PC-3 (cell line): ENCODE results near the gene HP1BP3. TPM values are rescaled to one million over a fixed set of nuclear protein-coding genes. Genes with fewer than 3 reads are reported as not detected.

Experiments
- ATAC-seq: fragments of 200-7000 bp; cut with Tn5 transposase; 2 replicates; pipeline ENCODE4 v1.9.1; 2020; ENCODE audit warnings: mild to moderate bottlenecking, moderate library complexity
- BruUV-seq: library from RNA; stranded (reverse); fragments of 400-500 nt; replicated peaks from 2 replicates; lab custom pipeline; 2021; lab: Mats Ljungman, UMichigan
- CTCF ChIA-PET: fragments of 300-600 bp; sonication (Branson Sonifier 250); formaldehyde crosslinking; loops from one replicate; lab custom pipeline; 2022; ENCODE audit warnings: antibody characterized with exemption; lab: Charles Lee
- POLR2A ChIA-PET: fragments of 300-600 bp; sonication (Branson Sonifier 250); formaldehyde crosslinking; loops from one replicate; lab custom pipeline; 2022; ENCODE audit warnings: antibody characterized with exemption; ENCODE audit not compliant: unreplicated experiment; lab: Charles Lee
- DNase-seq: peaks from one replicate; pipeline ENCODE4 v3.0.0-alpha.2; 2015
- H2AFZ ChIP-seq: fragments of 300-600 bp; sonication (generic); 2 replicates; pipeline ENCODE4 v1.6.0; 2016; ENCODE audit warnings: antibody characterized with exemption, low read length
- H3F3A ChIP-seq: fragments of 300-600 bp; sonication (generic); one replicate; pipeline ENCODE4 v1.6.0; 2017; ENCODE audit warnings: antibody characterized with exemption, low read length, control low read depth, mild to moderate bottlenecking; ENCODE audit not compliant: unreplicated experiment
- H3K27ac ChIP-seq: fragments of 300-600 bp; sonication (generic); 2 replicates; pipeline ENCODE4 v1.5.1; 2016; ENCODE audit warnings: mild to moderate bottlenecking, low read length
- H3K27me3 ChIP-seq: fragments of 300-600 bp; sonication (generic); 2 replicates; pipeline ENCODE4 v1.6.1; 2016; ENCODE audit warnings: low read length, mixed read lengths
- H3K36me3 ChIP-seq: fragments of 300-600 bp; sonication (generic); 2 replicates; pipeline ENCODE4 v1.6.1; 2016; ENCODE audit warnings: low read depth, mixed run types, low read length, mixed read lengths
- H3K4me1 ChIP-seq: fragments of 300-600 bp; sonication (generic); 2 replicates; pipeline ENCODE4 v1.5.1; 2016; ENCODE audit warnings: low read length; ENCODE audit not compliant: insufficient read depth
- H3K4me2 ChIP-seq: fragments of 300-600 bp; sonication (generic); 2 replicates; pipeline ENCODE4 v1.6.0; 2016; ENCODE audit warnings: low read length
- H3K4me3 ChIP-seq: fragments of 300-600 bp; sonication (generic); 2 replicates; pipeline ENCODE4 v1.5.1; 2016; ENCODE audit warnings: mild to moderate bottlenecking, low read length, mixed read lengths
- H3K79me2 ChIP-seq: fragments of 300-600 bp; sonication (generic); 2 replicates; pipeline ENCODE4 v1.6.1; 2017; ENCODE audit warnings: low read length, mixed read lengths
- H3K9ac ChIP-seq: fragments of 300-600 bp; sonication (generic); 2 replicates; pipeline ENCODE4 v1.6.0; 2016; ENCODE audit warnings: mild to moderate bottlenecking, low read length
- H3K9me2 ChIP-seq: fragments of 300-600 bp; sonication (generic); replicated peaks from 2 replicates; pipeline ENCODE4 v1.6.1; 2016; ENCODE audit warnings: mixed run types, low read length, mixed read lengths
- H3K9me3 ChIP-seq: fragments of 300-600 bp; sonication (generic); 2 replicates; pipeline ENCODE4 v1.6.1; 2016; ENCODE audit warnings: low read length, mixed read lengths
- H4K20me1 ChIP-seq: fragments of 300-600 bp; sonication (generic); 2 replicates; pipeline ENCODE4 v1.6.1; 2016; ENCODE audit warnings: low read length, mixed read lengths
- EZH2 ChIP-seq: fragments of 300-600 bp; sonication (generic); IDR thresholded peaks from one replicate; pipeline ENCODE4 v1.6.1; 2017; ENCODE audit warnings: antibody characterized with exemption, mild to moderate bottlenecking, low read length; ENCODE audit not compliant: unreplicated experiment
- EZH2phosphoT487 ChIP-seq: fragments of 300-600 bp; sonication (generic); IDR thresholded peaks from 2 replicates; pipeline ENCODE4 v1.6.1; 2018; ENCODE audit warnings: mild to moderate bottlenecking, antibody characterized with exemption, low read length, borderline replicate concordance
- intact Hi-C: fragments of 100-400 bp; cut with micrococcal nuclease; formaldehyde crosslinking; loops from 2 replicates; pipeline ENCODE4 v1.9.0; 2023
- total RNA-seq: library from RNA; depleted of rRNA; stranded (reverse); fragments of >200 nt; gene quantifications from 2 replicates; pipeline ENCODE4 v1.2.3, GENCODE V29; 2014
- TF ChIP-seq, protein P1 (sequence below): fragments of 300-600 bp; sonication (generic); conservative IDR thresholded peaks from 2 replicates; pipeline ENCODE4 v1.5.1; 2017; ENCODE audit warnings: antibody characterized with exemption, low read depth, mild to moderate bottlenecking, low read length

Gene HP1BP3
- total RNA-seq, 1 experiment from 2014 or later: 243 TPM

DNA sequence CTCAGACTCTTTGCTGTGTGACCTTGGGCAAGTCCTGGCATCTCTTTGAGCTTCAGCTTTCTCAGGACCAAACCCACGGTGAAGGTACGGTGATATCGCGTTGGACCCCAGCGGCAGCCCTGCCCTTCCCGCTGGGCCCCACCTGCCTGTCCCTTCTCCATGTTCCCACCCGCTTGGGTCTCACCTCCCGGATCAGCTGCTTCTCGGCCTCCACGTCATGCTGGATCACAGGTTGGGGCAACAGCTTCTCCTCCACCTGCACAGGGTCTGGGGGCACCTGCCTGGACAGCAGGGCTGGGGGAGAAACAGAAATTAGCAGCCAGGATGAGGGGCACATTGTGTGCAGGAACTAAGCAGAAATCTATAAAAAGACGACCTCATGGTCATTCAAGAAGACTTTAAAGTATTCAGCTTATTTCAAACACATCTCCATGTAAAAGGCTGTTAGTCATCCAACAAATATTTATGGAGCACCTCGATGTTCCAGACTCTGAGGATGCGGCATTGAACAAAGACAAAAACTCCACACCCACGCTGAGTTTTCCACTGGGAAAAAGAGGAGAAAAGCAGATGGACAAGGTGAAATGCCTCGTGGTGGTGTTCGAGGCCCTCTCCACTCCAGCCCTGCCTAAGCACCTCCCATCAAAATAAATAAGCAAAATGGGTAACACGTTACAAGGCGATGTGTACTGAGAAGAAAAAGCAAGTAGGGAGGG, 88.8 kb downstream of the HP1BP3 start:
- ChIA-PET CTCF (interaction anchor here (1.0 kb wide), 1 partner anchor 88 kb away, joined by 6 read pairs; the partner anchor contains the start of gene HP1BP3), POLR2A (interaction anchor here (0.5 kb wide), 1 partner anchor 190 kb away, joined by 3 read pairs; the partner anchor contains the start of gene MUL1)
- no peaks in the 10 kb centered on the region for H3F3A ChIP-seq
- peak overlapping the region; percentile 59 for H3K4me2 ChIP-seq
- no peaks in the 10 kb centered on the region for H3K79me2 ChIP-seq
- H3K27me3 ChIP-seq: no peaks in the 10 kb centered on the region
- intact Hi-C loops: loop anchor here (5.0 to 10.0 kb wide), 3 partner anchors 89 to 286 kb away; partner anchors contain the start of gene HP1BP3
- DNase-seq (peak; percentile 80), ATAC-seq (peak; percentile 32)
- H3K9me3 ChIP-seq: no peaks in the 10 kb centered on the region
- H3K36me3 ChIP-seq: no peaks in the 10 kb centered on the region
- no peaks in the 10 kb centered on the region for H4K20me1 ChIP-seq
- no peak overlapping the region for H3K4me3 ChIP-seq
- H3K9me2 ChIP-seq: no peaks in the 10 kb centered on the region
- no peak overlapping the region; the same call in 1 of the 2 replicates for H3K9ac ChIP-seq
- no peak overlapping the region for H2AFZ ChIP-seq
- no TSS peak for BruUV-seq
- peaks cover 22% of the 10 kb centered on the region for H3K4me1 ChIP-seq
- no peak for TF ChIP-seq EZH2
- TF ChIP-seq EZH2phosphoT487: no peak
- TF ChIP-seq, protein P1, sequence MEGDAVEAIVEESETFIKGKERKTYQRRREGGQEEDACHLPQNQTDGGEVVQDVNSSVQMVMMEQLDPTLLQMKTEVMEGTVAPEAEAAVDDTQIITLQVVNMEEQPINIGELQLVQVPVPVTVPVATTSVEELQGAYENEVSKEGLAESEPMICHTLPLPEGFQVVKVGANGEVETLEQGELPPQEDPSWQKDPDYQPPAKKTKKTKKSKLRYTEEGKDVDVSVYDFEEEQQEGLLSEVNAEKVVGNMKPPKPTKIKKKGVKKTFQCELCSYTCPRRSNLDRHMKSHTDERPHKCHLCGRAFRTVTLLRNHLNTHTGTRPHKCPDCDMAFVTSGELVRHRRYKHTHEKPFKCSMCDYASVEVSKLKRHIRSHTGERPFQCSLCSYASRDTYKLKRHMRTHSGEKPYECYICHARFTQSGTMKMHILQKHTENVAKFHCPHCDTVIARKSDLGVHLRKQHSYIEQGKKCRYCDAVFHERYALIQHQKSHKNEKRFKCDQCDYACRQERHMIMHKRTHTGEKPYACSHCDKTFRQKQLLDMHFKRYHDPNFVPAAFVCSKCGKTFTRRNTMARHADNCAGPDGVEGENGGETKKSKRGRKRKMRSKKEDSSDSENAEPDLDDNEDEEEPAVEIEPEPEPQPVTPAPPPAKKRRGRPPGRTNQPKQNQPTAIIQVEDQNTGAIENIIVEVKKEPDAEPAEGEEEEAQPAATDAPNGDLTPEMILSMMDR: no peak
- H3K27ac ChIP-seq: peak overlapping the region; percentile 66

DNA sequence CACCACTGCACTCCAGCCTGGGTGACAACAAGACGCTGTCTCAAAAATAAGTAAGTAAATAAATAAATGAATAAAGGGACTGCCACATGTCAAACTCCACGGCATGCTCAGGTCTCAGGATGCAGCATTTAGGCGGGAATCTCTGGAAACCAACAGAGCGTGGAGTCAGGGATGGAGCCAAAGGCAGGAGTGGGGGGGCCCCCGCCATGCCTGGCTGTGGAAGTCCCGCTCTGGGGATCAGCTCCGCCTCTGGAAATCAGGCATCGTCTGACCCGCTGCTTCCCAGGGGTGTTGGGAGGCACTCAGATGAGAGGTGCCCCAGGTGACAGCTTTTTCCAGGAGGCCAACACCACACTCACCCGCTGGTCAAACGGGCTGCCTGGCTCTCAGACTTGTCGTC, 89.5 kb downstream of the HP1BP3 start:
- H3F3A ChIP-seq: no peaks in the 10 kb centered on the region
- TF ChIP-seq EZH2phosphoT487 (no peak), EZH2 (no peak)
- TF ChIP-seq, protein P1: no peak
- no peaks in the 10 kb centered on the region for H3K9me2 ChIP-seq
- CTCF ChIA-PET: interaction anchor here (0.6 to 1.3 kb wide), 2 partner anchors 36 to 490 kb away, joined by 3 to 10 read pairs; no protein-coding TSS in a partner anchor
- no peaks in the 10 kb centered on the region for H3K27me3 ChIP-seq
- no peak for DNase-seq
- H3K4me3 ChIP-seq: no peak overlapping the region
- no peak overlapping the region for H2AFZ ChIP-seq
- peak overlapping the region; percentile 91; the same call in 1 of the 2 replicates for H3K4me2 ChIP-seq
- BruUV-seq: no TSS peak
- no peaks in the 10 kb centered on the region for H3K9me3 ChIP-seq
- H3K36me3 ChIP-seq: no peaks in the 10 kb centered on the region
- intact Hi-C loops: loop anchor here (2.0 to 10.0 kb wide), 4 partner anchors 35 to 287 kb away; partner anchors contain the start of genes HP1BP3 and SH2D5
- H3K9ac ChIP-seq: peak overlapping the region; percentile 73; the same call in 1 of the 2 replicates
- no peak for ATAC-seq
- H3K27ac ChIP-seq: peak overlapping the region; percentile 78; the same call in 1 of the 2 replicates
- no peaks in the 10 kb centered on the region for H4K20me1 ChIP-seq
- H3K79me2 ChIP-seq: no peaks in the 10 kb centered on the region
- POLR2A ChIA-PET: no interaction called here
- peaks cover 22% of the 10 kb centered on the region for H3K4me1 ChIP-seq
